ENCODE results near the gene MBD4.
"Not testable (repeated sequence)": the region's sequence is repeated elsewhere in the genome, so short reads cannot be mapped to it uniquely, and the experiment has no call there.

DNA sequence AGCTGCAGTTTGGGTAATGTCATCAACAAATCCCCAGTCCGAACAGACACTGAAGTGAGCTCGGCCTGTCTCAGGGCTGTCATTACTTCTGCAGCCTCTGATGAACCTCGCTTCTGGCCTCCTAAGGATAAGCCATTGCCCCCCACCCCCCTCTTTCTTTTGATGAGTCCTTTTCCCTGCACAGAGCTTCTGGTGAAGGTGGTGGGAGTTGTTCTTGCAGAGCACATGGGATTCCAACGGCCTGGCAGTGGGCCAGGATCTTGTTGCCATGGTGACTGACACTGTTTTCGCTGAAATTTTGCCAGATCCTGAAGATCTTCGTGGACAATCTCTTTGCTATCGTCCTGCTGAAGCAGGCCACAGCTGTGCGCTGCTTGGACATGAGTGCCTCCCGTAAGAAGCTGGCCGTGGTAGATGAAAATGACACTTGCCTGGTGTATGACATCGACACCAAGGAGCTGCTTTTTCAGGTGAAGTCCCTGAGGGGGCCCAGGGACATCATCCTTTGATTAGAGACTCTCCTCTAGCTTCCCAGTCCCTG, 41.5 kb upstream of the MBD4 start:
- TF ChIP-seq POLR2A (IDR thresholded peaks at IDR 0.05) = not testable (repeated sequence)
- TF ChIP-seq, protein P1, sequence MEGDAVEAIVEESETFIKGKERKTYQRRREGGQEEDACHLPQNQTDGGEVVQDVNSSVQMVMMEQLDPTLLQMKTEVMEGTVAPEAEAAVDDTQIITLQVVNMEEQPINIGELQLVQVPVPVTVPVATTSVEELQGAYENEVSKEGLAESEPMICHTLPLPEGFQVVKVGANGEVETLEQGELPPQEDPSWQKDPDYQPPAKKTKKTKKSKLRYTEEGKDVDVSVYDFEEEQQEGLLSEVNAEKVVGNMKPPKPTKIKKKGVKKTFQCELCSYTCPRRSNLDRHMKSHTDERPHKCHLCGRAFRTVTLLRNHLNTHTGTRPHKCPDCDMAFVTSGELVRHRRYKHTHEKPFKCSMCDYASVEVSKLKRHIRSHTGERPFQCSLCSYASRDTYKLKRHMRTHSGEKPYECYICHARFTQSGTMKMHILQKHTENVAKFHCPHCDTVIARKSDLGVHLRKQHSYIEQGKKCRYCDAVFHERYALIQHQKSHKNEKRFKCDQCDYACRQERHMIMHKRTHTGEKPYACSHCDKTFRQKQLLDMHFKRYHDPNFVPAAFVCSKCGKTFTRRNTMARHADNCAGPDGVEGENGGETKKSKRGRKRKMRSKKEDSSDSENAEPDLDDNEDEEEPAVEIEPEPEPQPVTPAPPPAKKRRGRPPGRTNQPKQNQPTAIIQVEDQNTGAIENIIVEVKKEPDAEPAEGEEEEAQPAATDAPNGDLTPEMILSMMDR (IDR thresholded peaks at IDR 0.05) = not testable (repeated sequence)

Data from right lobe of liver (tissue), 4 donors.